IPS-15b (cell line): ENCODE measurements around the gene ILF3.

ENCODE experiments used
- H3K27me3 ChIP-seq: one replicate; pipeline ENCODE4 v1.6.1; 2013; ENCODE audit warnings: low read length; ENCODE audit not compliant: control insufficient read depth, insufficient read depth
- H3K36me3 ChIP-seq: one replicate; pipeline ENCODE4 v1.6.1; 2013; ENCODE audit warnings: low read length; ENCODE audit not compliant: control insufficient read depth, insufficient read depth
- H3K4me1 ChIP-seq: one replicate; pipeline ENCODE4 v1.6.1; 2013; ENCODE audit warnings: mild to moderate bottlenecking, low read length; ENCODE audit not compliant: control insufficient read depth, insufficient read depth
- H3K4me3 ChIP-seq: one replicate; pipeline ENCODE4 v1.5.1; 2013; ENCODE audit warnings: low read depth, low read length
- H3K9ac ChIP-seq: one replicate; pipeline ENCODE4 v1.6.1; 2013; ENCODE audit warnings: low read depth, mild to moderate bottlenecking, low read length
- H3K9me3 ChIP-seq: one replicate; pipeline ENCODE4 v1.6.1; 2013; ENCODE audit warnings: mild to moderate bottlenecking, low read length; ENCODE audit not compliant: control insufficient read depth, insufficient read depth

ILF3 gene

GRCh38 chr19:10682397-10683063, 28.4 kb downstream of the ILF3 start:
- H3K4me1 ChIP-seq = no peaks in the 10 kb centered on the region
- H3K27me3 ChIP-seq = no peaks in the 10 kb centered on the region
- peaks cover 97% of the 10 kb centered on the region for H3K36me3 ChIP-seq
- no peak overlapping the region for H3K4me3 ChIP-seq
- H3K9ac ChIP-seq = no peak overlapping the region
- no peaks in the 10 kb centered on the region for H3K9me3 ChIP-seq

- Histone ChIP-seq H3K9me3 (no peaks in the 10 kb centered on the region), H3K36me3 (peaks cover 97% of the 10 kb centered on the region), H3K4me1 (no peaks in the 10 kb centered on the region), H3K27me3 (no peaks in the 10 kb centered on the region), H3K4me3 (no peak overlapping the region), H3K9ac (no peak overlapping the region)
These were observed 28.9 kb downstream of the ILF3 start for GRCh38 chr19:10683064-10683426.

GRCh38 chr19:10683582-10683981, 29.4 kb downstream of the ILF3 start:
- Histone ChIP-seq H3K9me3 (no peaks in the 10 kb centered on the region), H3K4me1 (no peaks in the 10 kb centered on the region), H3K36me3 (peaks cover 97% of the 10 kb centered on the region), H3K4me3 (no peak overlapping the region), H3K9ac (no peak overlapping the region), H3K27me3 (no peaks in the 10 kb centered on the region)

GRCh38 chr19:10685210-10685609, 31.1 kb downstream of the ILF3 start:
- Histone ChIP-seq H3K36me3 (peaks cover 96% of the 10 kb centered on the region), H3K4me1 (no peaks in the 10 kb centered on the region), H3K9me3 (no peaks in the 10 kb centered on the region), H3K9ac (no peak overlapping the region), H3K27me3 (no peaks in the 10 kb centered on the region), H3K4me3 (no peak overlapping the region)

DNA sequence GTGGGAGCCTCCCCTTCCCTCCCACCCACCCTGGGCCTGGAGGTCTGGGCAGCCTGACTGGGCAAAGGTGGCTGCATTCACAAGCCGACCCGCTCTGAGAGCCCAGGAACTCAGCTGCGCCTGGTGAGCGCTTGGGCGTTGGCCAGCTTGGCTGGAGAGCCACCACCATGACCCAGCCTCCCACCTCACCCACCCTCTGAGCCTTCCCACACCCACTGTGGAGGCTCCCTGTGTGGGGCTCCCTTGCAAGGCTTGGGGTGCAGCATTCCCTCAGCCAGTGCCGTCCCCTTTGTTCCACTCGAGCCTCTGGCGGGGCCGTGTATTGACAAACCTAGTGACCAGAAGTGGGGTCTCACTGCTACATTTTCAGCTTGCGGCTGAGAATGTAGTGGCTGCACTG, 32.0 kb downstream of the ILF3 start:
- H3K27me3 ChIP-seq = no peaks in the 10 kb centered on the region
- H3K9ac ChIP-seq = no peak overlapping the region
- H3K36me3 ChIP-seq = peaks cover 96% of the 10 kb centered on the region
- H3K4me1 ChIP-seq = no peaks in the 10 kb centered on the region
- H3K9me3 ChIP-seq = no peaks in the 10 kb centered on the region
- H3K4me3 ChIP-seq = no peak overlapping the region

- no peaks in the 10 kb centered on the region for H3K27me3 ChIP-seq
- peaks cover 95% of the 10 kb centered on the region for H3K36me3 ChIP-seq
- no peak overlapping the region for H3K9ac ChIP-seq
- no peak overlapping the region for H3K4me3 ChIP-seq
- H3K9me3 ChIP-seq = no peaks in the 10 kb centered on the region
- no peaks in the 10 kb centered on the region for H3K4me1 ChIP-seq
These were observed 32.7 kb downstream of the ILF3 start for GRCh38 chr19:10686661-10687517.

- H3K4me1 ChIP-seq = peaks cover 3% of the 10 kb centered on the region
- H3K27me3 ChIP-seq = no peaks in the 10 kb centered on the region
- H3K9ac ChIP-seq = no peak overlapping the region
- no peak overlapping the region for H3K4me3 ChIP-seq
- H3K9me3 ChIP-seq = no peaks in the 10 kb centered on the region
- H3K36me3 ChIP-seq = peaks cover 93% of the 10 kb centered on the region
These were observed 33.6 kb downstream of the ILF3 start for GRCh38 chr19:10687518-10688288.

DNA sequence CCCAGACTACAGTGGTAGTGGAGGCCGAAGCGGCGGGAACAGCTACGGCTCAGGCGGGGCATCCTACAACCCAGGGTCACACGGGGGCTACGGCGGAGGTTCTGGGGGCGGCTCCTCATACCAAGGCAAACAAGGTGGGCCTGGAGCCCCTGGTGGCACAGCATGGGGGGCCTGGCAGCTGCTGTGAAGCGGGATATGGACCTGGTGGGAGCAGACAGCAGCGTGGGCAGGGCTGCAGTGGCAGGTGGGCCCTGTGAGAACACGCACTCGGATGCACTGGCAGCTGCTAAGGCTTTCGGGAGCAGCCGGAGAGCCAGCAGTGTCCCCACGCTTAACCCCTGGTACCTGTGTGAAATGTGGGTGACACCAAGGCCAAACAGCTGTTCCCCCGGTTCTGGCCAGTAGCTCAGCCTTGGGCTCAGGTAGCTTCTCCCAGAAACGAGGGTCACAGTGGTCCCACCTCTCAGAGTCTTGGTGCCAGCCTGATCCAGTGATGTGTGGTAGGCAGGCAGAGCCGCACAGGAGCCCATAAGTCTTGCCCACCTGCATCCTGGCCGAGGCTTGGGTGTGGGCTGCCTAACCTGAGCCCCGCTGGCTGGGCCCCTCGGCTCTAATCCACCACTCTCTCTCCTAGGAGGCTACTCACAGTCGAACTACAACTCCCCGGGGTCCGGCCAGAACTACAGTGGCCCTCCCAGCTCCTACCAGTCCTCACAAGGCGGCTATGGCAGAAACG, 34.6 kb downstream of the ILF3 start:
- peaks cover 4% of the 10 kb centered on the region for H3K4me1 ChIP-seq
- H3K9ac ChIP-seq = no peak overlapping the region
- no peaks in the 10 kb centered on the region for H3K9me3 ChIP-seq
- H3K36me3 ChIP-seq = peaks cover 83% of the 10 kb centered on the region
- no peaks in the 10 kb centered on the region for H3K27me3 ChIP-seq
- no peak overlapping the region for H3K4me3 ChIP-seq

DNA sequence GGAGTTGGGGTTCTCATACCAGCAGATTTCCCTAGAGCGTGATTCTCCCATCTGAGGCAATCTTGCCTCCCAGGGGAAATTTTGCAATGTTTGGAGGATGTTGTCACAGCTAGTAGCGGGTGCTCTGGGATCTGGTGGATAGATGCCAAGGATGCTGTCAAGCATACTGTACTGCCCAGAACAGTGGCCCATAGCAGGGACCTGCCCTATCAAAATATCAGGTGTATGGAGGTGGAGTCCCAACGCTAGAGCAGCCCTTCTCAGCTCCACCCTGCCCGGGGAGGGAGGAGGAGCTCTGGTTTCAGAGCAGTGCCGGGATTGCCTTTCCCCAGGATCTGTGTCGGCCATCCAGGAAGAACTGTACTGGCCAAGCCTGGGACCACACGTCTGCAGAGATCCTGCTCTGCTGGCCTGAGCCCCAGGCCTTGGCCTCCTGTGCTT, 36.2 kb downstream of the ILF3 start:
- Histone ChIP-seq H3K9ac (no peak overlapping the region), H3K27me3 (no peaks in the 10 kb centered on the region), H3K36me3 (peaks cover 68% of the 10 kb centered on the region), H3K4me3 (no peak overlapping the region), H3K9me3 (no peaks in the 10 kb centered on the region), H3K4me1 (peaks cover 6% of the 10 kb centered on the region)

DNA sequence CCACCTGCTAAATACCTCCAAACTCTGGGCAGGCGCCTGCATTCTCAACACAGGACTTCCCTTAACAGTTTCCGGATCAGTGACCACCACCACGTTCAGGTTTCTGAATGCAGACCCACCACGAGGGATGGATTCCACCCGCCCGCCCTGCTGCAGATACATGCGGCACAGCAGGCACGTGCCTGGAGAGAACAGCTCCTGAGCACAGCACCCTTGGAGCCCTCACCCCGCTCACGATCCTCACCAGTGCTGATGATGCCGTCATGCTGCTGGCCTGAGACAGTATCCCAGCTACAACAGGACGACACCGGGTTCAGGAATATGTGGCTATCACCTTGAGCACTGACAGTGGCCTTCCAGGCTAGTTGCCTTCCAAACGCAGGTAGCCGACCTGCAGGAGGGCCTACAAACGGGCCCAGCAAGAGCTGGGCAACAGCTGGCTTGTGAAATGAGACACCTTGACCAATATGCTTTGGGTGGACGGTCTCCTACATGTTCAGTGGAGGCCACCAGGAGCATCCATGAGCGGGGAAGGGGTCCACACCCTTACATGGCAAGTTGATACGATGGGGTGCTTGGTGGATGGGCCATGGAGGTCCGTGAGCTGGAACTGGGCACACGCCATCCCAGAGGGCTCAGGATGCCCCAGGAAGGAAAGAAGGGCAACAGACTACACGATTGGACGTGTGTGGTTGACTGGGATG, 37.2 kb downstream of the ILF3 start:
- H3K9me3 ChIP-seq = no peaks in the 10 kb centered on the region
- H3K4me1 ChIP-seq = peaks cover 6% of the 10 kb centered on the region
- peaks cover 60% of the 10 kb centered on the region for H3K36me3 ChIP-seq
- H3K4me3 ChIP-seq = no peak overlapping the region
- no peaks in the 10 kb centered on the region for H3K27me3 ChIP-seq
- H3K9ac ChIP-seq = no peak overlapping the region

DNA sequence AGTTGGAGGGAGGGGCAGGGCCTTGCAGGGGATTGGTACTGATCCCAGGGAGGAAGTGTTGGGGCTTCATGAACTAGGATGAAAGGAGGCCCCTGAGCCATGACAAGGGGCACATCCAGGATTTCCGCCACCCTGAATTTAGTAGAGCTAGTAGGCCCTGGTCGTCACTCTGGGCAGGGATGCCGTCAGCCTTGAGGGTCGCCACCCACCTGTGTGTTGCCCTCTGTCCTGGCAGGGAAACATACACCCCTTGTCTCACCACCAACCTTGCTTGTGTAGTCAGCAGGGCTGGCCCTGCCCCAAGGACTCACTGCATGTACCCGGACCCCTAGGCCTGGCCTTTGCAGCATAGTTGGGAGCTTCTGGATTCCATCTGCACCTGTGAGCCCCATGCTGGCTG, 37.7 kb downstream of the ILF3 start:
- peaks cover 54% of the 10 kb centered on the region for H3K36me3 ChIP-seq
- peaks cover 6% of the 10 kb centered on the region for H3K4me1 ChIP-seq

More for the DNA sequence above, 37.7 kb downstream of the ILF3 start:
- Histone ChIP-seq H3K4me3 (no peak overlapping the region), H3K27me3 (no peaks in the 10 kb centered on the region), H3K9ac (no peak overlapping the region), H3K9me3 (no peaks in the 10 kb centered on the region)
